Heart right ventricle (tissue), 16 donors: ENCODE results near the gene PDIA5. TPM values are rescaled to one million over a fixed set of nuclear protein-coding genes. Genes with fewer than 3 reads are reported as not detected.

Source experiments
- ATAC-seq, 8 donors: fragments of 200-7000 bp; cut with Tn5 transposase; one replicate each; pipeline ENCODE4 v1.9.1; 2020; ENCODE audit warnings: mild to moderate bottlenecking in 8 of 8, moderate library complexity in 8 of 8, moderate number of reproducible peaks in 1 of 8
- DNase-seq, 2 donors: peaks; one replicate each; pipeline ENCODE4 v3.0.0-alpha.2; 2020
- H3K27ac ChIP-seq, 10 donors: fragments of 200-600 bp; sonication (generic) in 2 of 10; one replicate each; pipeline versions ENCODE4 v1.5.0 to v1.8.0; 2020 to 2022; ENCODE audit warnings: mild to moderate bottlenecking in 3 of 10
- H3K27me3 ChIP-seq, 7 donors: fragments of 200-600 bp; one replicate each; pipeline ENCODE4 v1.8.0; 2021 to 2022; ENCODE audit warnings: mild to moderate bottlenecking in 2 of 7
- H3K36me3 ChIP-seq, 9 donors: fragments of 200-600 bp; sonication (generic) in 1 of 9; one replicate each; pipeline versions ENCODE4 v1.5.0 to v1.8.0; 2020 to 2022; ENCODE audit warnings: mild to moderate bottlenecking in 2 of 9
- H3K4me1 ChIP-seq, 9 donors: fragments of 200-600 bp; sonication (generic) in 1 of 9; one replicate each; pipeline versions ENCODE4 v1.5.0 to v1.8.0; 2020 to 2022; ENCODE audit warnings: mild to moderate bottlenecking in 4 of 9
- H3K4me3 ChIP-seq, 10 donors: fragments of 200-600 bp; sonication (generic) in 2 of 10; one replicate each; pipeline versions ENCODE4 v1.5.0 to v1.8.0; 2020 to 2022; ENCODE audit warnings: mild to moderate bottlenecking in 7 of 10, moderate library complexity in 2 of 10
- H3K9me3 ChIP-seq, 11 donors: fragments of 200-600 bp in 10 of 11; sonication (generic) in 2 of 11; one replicate each; pipeline versions ENCODE4 v1.5.0 to v1.8.0; 2013 to 2022; ENCODE audit warnings: mild to moderate bottlenecking in 2 of 11, control low read depth in 1 of 11, moderate library complexity in 1 of 11
- CTCF ChIP-seq, 9 donors: fragments of 200-600 bp; sonication (generic) in 2 of 9; IDR thresholded peaks; one replicate each; pipeline versions ENCODE4 v1.5.0 to v1.8.0; 2021 to 2022; ENCODE audit warnings: antibody characterized with exemption in 9 of 9, mild to moderate bottlenecking in 5 of 9, moderate library complexity in 1 of 9
- WGBS, 2 donors: extraction: QIAGEN DNeasy Blood & Tissue Kit; methylation state at CpG; one replicate each; pipeline ENCODE4 v1.1.7; 2013; ENCODE audit warnings: inconsistent platforms in 1 of 2; 5-methylcytosine and 5-hydroxymethylcytosine counted together
- intact Hi-C, 10 donors: fragments of 100-400 bp; cut with DNase I; formaldehyde crosslinking; loops; one replicate each; pipeline versions ENCODE4 v1.11.1 to v1.14.2; 2022
- polyA plus RNA-seq, 2 donors: library from polyadenylated mRNA; stranded (reverse); fragments of 200-250 nt; gene quantifications; one replicate each; pipeline ENCODE4 v1.2.3, GENCODE V29; 2013
- total RNA-seq, 10 donors: library from RNA; stranded (reverse); fragmentation: NEBNext Ultra II Directional in 3 of 10; extraction: Animal tissue kit (Norgen Biotek cat#: 25700) in 3 of 10; gene quantifications; one replicate each; pipeline versions ENCODE4 v1.2.1 to v1.2.4, GENCODE V29; 2021 to 2023
- donor health status: Arrhythmogenic right ventricular cardiomyopathy.
- donor health status: ischemic (EF 13 %, LVEDD 7.1; RV severe dilation, severe dysfunction).
- donor health status: healthy with polysubstance abuse.
- donor health status: DM: no; HTN: yes; CAD: no.
- donor health status: DM: no; HTN: no; CAD: no.
- donor health status: ischemic (EF 25% LVEDD 6.9; RV normal size, moderate dysfunction).
- donor health status: ischemic (EF 25% LVEDD 5.7; RV mildly dilated, moderate dysfunction).
- donor health status: healthy.
- donor health status: DM: yes; HTN: yes; CAD: no.
- donor health status: Ischemic cardiomyopathy.
- donor health status: ischemic (EF 35%, LVEDD 5.7; RV mildly dilated, moderate dysfunction).
- donor health status: nonischemic (EF 11% LVEDD 7.7; RV severe dilation, severe dysfunction).
- donor health status: DM: yes; HTN: yes; CAD: no.
- donor health status: PGD.
- donor health status: ischemic (EF 29% LVEDD 5.4; RV normal size, mild dysfunction).
- donor health status: nonischemic (EF 23%, LVEDD 6.1; RV moderate dilation, normal function).

Gene PDIA5
- total and polyA plus RNA-seq, 12 donors, result 4.2 to 14.6 (median 6.3) TPM

- DNase-seq, result no peak
- Histone ChIP-seq H3K9me3 (no peaks in the 10 kb centered on the region), H3K27me3 (no peaks in the 10 kb centered on the region), H3K4me1 (peaks cover 15 to 55% (median 52%) of the 10 kb centered on the region in 9 donors), H3K4me3 (no peak overlapping the region), H3K36me3 (peaks cover 0 to 57% (median 0%) of the 10 kb centered on the region in 9 donors), H3K27ac (no peak overlapping the region)
- intact Hi-C loops, result no loop called here
- no peak for ATAC-seq
- TF ChIP-seq CTCF (IDR thresholded peaks at IDR 0.05), result no peak
- 92 to 97% methylated on average over 8 of the region's 8 CpGs for WGBS, 2 donors
Observed at GRCh38 chr3:123093696-123094095, 26.9 kb downstream of the PDIA5 start.

GRCh38 chr3:123094516-123095313 lies 27.9 kb downstream of the PDIA5 start:
- no peak overlapping the region for H3K27ac ChIP-seq
- ATAC-seq (no peak), DNase-seq (no peak)
- intact Hi-C loops, result no loop called here
- no peak overlapping the region for H3K4me3 ChIP-seq
- peaks cover 0 to 62% (median 0%) of the 10 kb centered on the region in 9 donors for H3K36me3 ChIP-seq
- peaks cover 11 to 56% (median 53%) of the 10 kb centered on the region in 9 donors for H3K4me1 ChIP-seq
- no peak for TF ChIP-seq CTCF (IDR thresholded peaks at IDR 0.05)
- no peaks in the 10 kb centered on the region for H3K9me3 ChIP-seq
- 83 to 84% methylated on average over 15 of the region's 15 CpGs for WGBS, 2 donors
- H3K27me3 ChIP-seq, result no peaks in the 10 kb centered on the region

GRCh38 chr3:123096126-123096525 lies 29.3 kb downstream of the PDIA5 start:
- 94 to 95% methylated on average over 9 of the region's 9 CpGs for WGBS, 2 donors
- Histone ChIP-seq H3K27me3 (no peaks in the 10 kb centered on the region), H3K4me1 (peaks cover 6 to 43% (median 39%) of the 10 kb centered on the region in 9 donors), H3K9me3 (no peaks in the 10 kb centered on the region), H3K36me3 (peaks cover 0 to 66% (median 0%) of the 10 kb centered on the region in 9 donors), H3K4me3 (no peak overlapping the region), H3K27ac (peak overlapping the region in 6 of 10 donors; percentile 1 to 68 (median 35))
- intact Hi-C loops, result no loop called here
- DNase-seq, result no peak
- TF ChIP-seq CTCF (IDR thresholded peaks at IDR 0.05), result no peak
- ATAC-seq, result no peak

GRCh38 chr3:123096731-123097130 lies 29.9 kb downstream of the PDIA5 start:
- peak; percentile 81 to 92 (median 88) for ATAC-seq
- Histone ChIP-seq H3K4me3 (no peak overlapping the region), H3K27me3 (no peaks in the 10 kb centered on the region), H3K9me3 (no peaks in the 10 kb centered on the region), H3K4me1 (peaks cover 6 to 43% (median 37%) of the 10 kb centered on the region in 9 donors), H3K36me3 (peaks cover 0 to 60% (median 0%) of the 10 kb centered on the region in 9 donors), H3K27ac (peak overlapping the region in 5 of 10 donors; percentile 1 to 68 (median 45))
- WGBS, 2 donors, result 22 to 26% methylated on average over 11 of the region's 11 CpGs
- peak; percentile 78 to 80 for DNase-seq
- intact Hi-C loops, result no loop called here
- TF ChIP-seq CTCF (IDR thresholded peaks at IDR 0.05), result no peak
